GM18867 (cell line): ENCODE results near the gene MRPL32.
A peak's percentile ranks its signal among the peaks of the same experiment; 100 is the strongest.

Source experiments
- ATAC-seq: cut with Tn5 transposase; IDR thresholded peaks from one replicate; pipeline ENCODE4 v1.9.1; 2021; ENCODE audit warnings: mild to moderate bottlenecking, moderate library complexity; ENCODE audit not compliant: unreplicated experiment

Gene MRPL32

GRCh38 chr7:42925630-42926029 is 6.5 kb upstream of the MRPL32 start:
- ATAC-seq: no peak

- no peak for ATAC-seq
Observed at GRCh38 chr7:42926204-42926603, 6.0 kb upstream of the MRPL32 start.

GRCh38 chr7:42928754-42929153 is 3.4 kb upstream of the MRPL32 start:
- ATAC-seq: no peak

- ATAC-seq: no peak
Observed at GRCh38 chr7:42929449-42929848, 2.7 kb upstream of the MRPL32 start.

GRCh38 chr7:42930889-42931288 is 1.3 kb upstream of the MRPL32 start:
- ATAC-seq: no peak

- ATAC-seq: no peak
Observed at GRCh38 chr7:42931447-42931833, 736 bp upstream of the MRPL32 start.

GRCh38 chr7:42932811-42933591 is 825 bp downstream of the MRPL32 start:
- ATAC-seq: no peak

GRCh38 chr7:42934291-42934690 is 2.1 kb downstream of the MRPL32 start:
- ATAC-seq: no peak

GRCh38 chr7:42935861-42936260 is 3.7 kb downstream of the MRPL32 start:
- no peak for ATAC-seq

- peak; percentile 40 for ATAC-seq
Observed at GRCh38 chr7:42939457-42940240, 7.5 kb downstream of the MRPL32 start.

- ATAC-seq: peak; percentile 52
Observed at GRCh38 chr7:42940985-42941847, 9.0 kb downstream of the MRPL32 start.

GRCh38 chr7:42945821-42946626 is 13.8 kb downstream of the MRPL32 start:
- ATAC-seq: peak; percentile 72

- no peak for ATAC-seq
Observed at GRCh38 chr7:42946627-42946950, 14.4 kb downstream of the MRPL32 start.

- no peak for ATAC-seq
Observed at GRCh38 chr7:42947521-42947920, 15.3 kb downstream of the MRPL32 start.

- ATAC-seq: no peak
Observed at GRCh38 chr7:42950417-42950816, 18.2 kb downstream of the MRPL32 start.

- no peak for ATAC-seq
Observed at GRCh38 chr7:42952328-42952727, 20.2 kb downstream of the MRPL32 start.

- no peak for ATAC-seq
Observed at GRCh38 chr7:42953994-42954393, 21.8 kb downstream of the MRPL32 start.

- no peak for ATAC-seq
Observed at GRCh38 chr7:42956062-42956461, 23.9 kb downstream of the MRPL32 start.

GRCh38 chr7:42959549-42959948 is 27.4 kb downstream of the MRPL32 start:
- ATAC-seq: no peak

GRCh38 chr7:42960762-42961161 is 28.6 kb downstream of the MRPL32 start:
- peak; percentile 41 for ATAC-seq

- no peak for ATAC-seq
Observed at GRCh38 chr7:42961170-42961569, 29.0 kb downstream of the MRPL32 start.
